Natural killer cell (primary cell): ENCODE data around the gene LMX1B. TPM values are rescaled to one million over a fixed set of nuclear protein-coding genes. Genes with fewer than 3 reads are reported as not detected.

ENCODE experiments used
- ATAC-seq, 3 donors: fragments of 150-1000 bp in 2 of 3; fragments of 200-7000 bp in 1 of 3; cut with Tn5 transposase; 1 replicate in 1 of 3; 2 replicates in 2 of 3; pipeline ENCODE4 v1.10.0; 2021; ENCODE audit warnings: mild to moderate bottlenecking in 2 of 3, moderate library complexity in 2 of 3
- DNase-seq, 2 donors: peaks; one replicate each; pipeline versions ENCODE4 v3.0.0 to v3.0.0-alpha.2; 2013 to 2021; ENCODE audit warnings: mixed read lengths in 1 of 2
- H3K27ac ChIP-seq: one replicate; pipeline ENCODE4 v1.5.1; 2013; ENCODE audit warnings: mild to moderate bottlenecking, low read length
- H3K27me3 ChIP-seq: one replicate; pipeline ENCODE4 v1.6.1; 2013; ENCODE audit warnings: low read length; ENCODE audit not compliant: control insufficient read depth, insufficient read depth
- H3K36me3 ChIP-seq: one replicate; pipeline ENCODE4 v1.6.1; 2013; ENCODE audit warnings: low read length; ENCODE audit not compliant: control insufficient read depth, insufficient read depth
- H3K4me1 ChIP-seq: one replicate; pipeline ENCODE4 v1.6.1; 2013; ENCODE audit warnings: low read length; ENCODE audit not compliant: control insufficient read depth, insufficient read depth
- H3K4me3 ChIP-seq: one replicate; pipeline ENCODE4 v1.5.1; 2013; ENCODE audit warnings: low read length
- H3K9me3 ChIP-seq: one replicate; pipeline ENCODE4 v1.6.1; 2013; ENCODE audit warnings: low read length; ENCODE audit not compliant: control insufficient read depth, insufficient read depth
- H3K27ac Mint-ChIP-seq, 2 donors: one replicate each; pipeline ENCODE4 v1.8.0; 2022; ENCODE audit warnings: mild to moderate bottlenecking in 2 of 2, mixed read lengths in 2 of 2, moderate library complexity in 1 of 2
- H3K27me3 Mint-ChIP-seq, 2 donors: one replicate each; pipeline ENCODE4 v1.8.0; 2022; ENCODE audit warnings: low read depth in 2 of 2, mixed read lengths in 2 of 2
- H3K36me3 Mint-ChIP-seq: one replicate; pipeline ENCODE4 v1.8.0; 2022; ENCODE audit warnings: mixed read lengths
- H3K4me1 Mint-ChIP-seq, 2 donors: one replicate each; pipeline ENCODE4 v1.8.0; 2022; ENCODE audit warnings: mixed read lengths in 2 of 2
- H3K4me3 Mint-ChIP-seq: one replicate; pipeline ENCODE4 v1.8.0; 2022; ENCODE audit warnings: mild to moderate bottlenecking, moderate library complexity, mixed read lengths
- H3K9me3 Mint-ChIP-seq, 2 donors: one replicate each; pipeline ENCODE4 v1.8.0; 2022; ENCODE audit warnings: mixed read lengths in 2 of 2
- WGBS: methylation state at CpG from one replicate; pipeline ENCODE4 v1.1.7; 2013; ENCODE audit warnings: missing lambda C conversion rate; ENCODE audit not compliant: insufficient coverage; 5-methylcytosine and 5-hydroxymethylcytosine counted together
- intact Hi-C: fragments of 100-400 bp; cut with micrococcal nuclease; formaldehyde crosslinking; loops from one replicate; pipeline ENCODE4 v1.14.2; 2022
- total RNA-seq, 4 donors: library from RNA; stranded (reverse); fragments of 120-200 nt in 1 of 4; gene quantifications; one replicate each; pipeline versions ENCODE4 v1.2.3 to v1.2.4, GENCODE V29; 2013 to 2022
- TF ChIP-seq, protein P1 (sequence below): fragments of 200-600 bp; IDR thresholded peaks from one replicate; pipeline ENCODE4 v1.8.0; 2022; ENCODE audit warnings: antibody characterized with exemption

The LMX1B gene
- total RNA-seq, 3 donors from 2014 or later (not counting 1 experiment from before 2014, with no cell fraction given), result not detected

DNA sequence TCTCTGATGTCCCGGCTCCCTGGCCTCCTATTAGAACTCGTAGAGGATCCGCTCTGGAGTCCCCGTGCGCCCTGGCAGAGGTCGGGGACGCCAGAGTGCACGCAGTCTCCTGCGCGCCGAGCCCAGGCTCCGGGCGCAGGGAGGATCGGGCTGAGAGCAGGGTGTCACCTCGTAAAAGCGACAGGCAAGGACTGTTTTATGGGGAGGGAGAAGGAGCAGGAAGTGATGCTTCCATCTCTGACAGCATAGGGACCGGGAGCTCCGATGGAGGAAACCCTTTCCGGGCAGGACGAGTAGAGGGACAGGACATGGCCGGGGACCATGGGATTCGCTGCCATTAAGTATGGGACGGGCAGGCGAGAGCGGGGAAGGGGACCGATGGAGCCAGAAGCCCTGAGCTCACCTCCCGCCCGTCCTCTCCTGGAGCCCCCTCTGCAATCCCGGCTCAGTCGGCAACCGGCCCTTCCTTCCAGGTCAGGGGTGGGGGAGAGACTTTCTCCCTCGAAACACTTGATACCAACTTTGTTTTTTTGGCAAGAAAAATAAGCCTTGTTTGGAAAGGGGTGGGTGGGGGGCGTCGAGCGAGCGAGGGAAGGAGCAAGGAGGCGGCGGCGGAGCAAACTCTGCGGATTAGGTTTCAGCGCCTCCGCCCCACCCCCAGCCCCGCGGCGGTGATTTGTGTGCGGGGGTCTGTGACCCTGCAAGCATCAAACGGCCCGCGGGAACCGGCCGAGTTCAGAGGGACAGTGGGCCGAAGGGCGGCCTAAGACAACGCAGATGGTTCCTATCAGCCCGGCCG, 12.6 kb downstream of the LMX1B start:
- 6% methylated on average over 54 of the region's 56 CpGs for WGBS
- H3K4me3 ChIP-seq, result peak overlapping the region; percentile 40
- DNase-seq (no peak), ATAC-seq (peak; percentile 48 to 59 (median 56))
- no peaks in the 10 kb centered on the region for H3K9me3 ChIP-seq
- peaks cover 34% of the 10 kb centered on the region for H3K4me1 ChIP-seq
- H3K36me3 ChIP-seq, result no peaks in the 10 kb centered on the region
- H3K4me3 Mint-ChIP-seq, result peak overlapping the region; percentile 94
- no peaks in the 10 kb centered on the region for H3K9me3 Mint-ChIP-seq
- no peak overlapping the region for H3K27ac ChIP-seq
- H3K27me3 Mint-ChIP-seq, result peaks cover 60 to 71% of the 10 kb centered on the region in 2 donors
- TF ChIP-seq, protein P1, sequence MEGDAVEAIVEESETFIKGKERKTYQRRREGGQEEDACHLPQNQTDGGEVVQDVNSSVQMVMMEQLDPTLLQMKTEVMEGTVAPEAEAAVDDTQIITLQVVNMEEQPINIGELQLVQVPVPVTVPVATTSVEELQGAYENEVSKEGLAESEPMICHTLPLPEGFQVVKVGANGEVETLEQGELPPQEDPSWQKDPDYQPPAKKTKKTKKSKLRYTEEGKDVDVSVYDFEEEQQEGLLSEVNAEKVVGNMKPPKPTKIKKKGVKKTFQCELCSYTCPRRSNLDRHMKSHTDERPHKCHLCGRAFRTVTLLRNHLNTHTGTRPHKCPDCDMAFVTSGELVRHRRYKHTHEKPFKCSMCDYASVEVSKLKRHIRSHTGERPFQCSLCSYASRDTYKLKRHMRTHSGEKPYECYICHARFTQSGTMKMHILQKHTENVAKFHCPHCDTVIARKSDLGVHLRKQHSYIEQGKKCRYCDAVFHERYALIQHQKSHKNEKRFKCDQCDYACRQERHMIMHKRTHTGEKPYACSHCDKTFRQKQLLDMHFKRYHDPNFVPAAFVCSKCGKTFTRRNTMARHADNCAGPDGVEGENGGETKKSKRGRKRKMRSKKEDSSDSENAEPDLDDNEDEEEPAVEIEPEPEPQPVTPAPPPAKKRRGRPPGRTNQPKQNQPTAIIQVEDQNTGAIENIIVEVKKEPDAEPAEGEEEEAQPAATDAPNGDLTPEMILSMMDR, result no peak
- no peaks in the 10 kb centered on the region for H3K36me3 Mint-ChIP-seq
- peaks cover 84% of the 10 kb centered on the region for H3K27me3 ChIP-seq
- H3K4me1 Mint-ChIP-seq, result peaks cover 7 to 17% of the 10 kb centered on the region in 2 donors
- H3K27ac Mint-ChIP-seq, result peak overlapping the region in 1 of 2 donors; percentile 80
- intact Hi-C loops, result no loop called here

DNA sequence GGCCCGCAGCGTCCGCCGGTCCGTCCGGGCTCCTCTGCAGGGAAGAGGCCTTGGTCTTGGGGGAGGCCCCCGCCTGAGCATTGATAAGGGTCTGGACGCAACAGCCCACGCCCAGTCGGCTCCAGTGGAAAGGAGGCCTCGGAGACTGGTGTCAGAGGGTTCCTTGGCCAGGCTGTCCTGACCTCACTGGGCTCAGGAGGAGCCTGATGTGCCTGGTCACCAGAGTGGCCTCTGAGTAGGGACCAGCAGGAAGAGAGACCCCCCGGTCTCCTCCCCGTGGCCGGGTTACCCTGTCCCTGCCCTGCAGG, 13.2 kb downstream of the LMX1B start:
- Mint-ChIP-seq H3K4me3 (peak overlapping the region; percentile 45), H3K4me1 (peaks cover 7 to 17% of the 10 kb centered on the region in 2 donors), H3K9me3 (no peaks in the 10 kb centered on the region), H3K27ac (no peak overlapping the region), H3K36me3 (no peaks in the 10 kb centered on the region), H3K27me3 (peaks cover 60 to 68% of the 10 kb centered on the region in 2 donors)
- WGBS, result 25% methylated on average over 14 of the region's 14 CpGs
- Histone ChIP-seq H3K27ac (no peak overlapping the region), H3K4me3 (no peak overlapping the region), H3K27me3 (peaks cover 79% of the 10 kb centered on the region), H3K36me3 (no peaks in the 10 kb centered on the region), H3K4me1 (peaks cover 34% of the 10 kb centered on the region), H3K9me3 (no peaks in the 10 kb centered on the region)
- TF ChIP-seq, protein P1, result no peak
- DNase-seq, result no peak
- no peak for ATAC-seq
- intact Hi-C loops, result no loop called here

DNA sequence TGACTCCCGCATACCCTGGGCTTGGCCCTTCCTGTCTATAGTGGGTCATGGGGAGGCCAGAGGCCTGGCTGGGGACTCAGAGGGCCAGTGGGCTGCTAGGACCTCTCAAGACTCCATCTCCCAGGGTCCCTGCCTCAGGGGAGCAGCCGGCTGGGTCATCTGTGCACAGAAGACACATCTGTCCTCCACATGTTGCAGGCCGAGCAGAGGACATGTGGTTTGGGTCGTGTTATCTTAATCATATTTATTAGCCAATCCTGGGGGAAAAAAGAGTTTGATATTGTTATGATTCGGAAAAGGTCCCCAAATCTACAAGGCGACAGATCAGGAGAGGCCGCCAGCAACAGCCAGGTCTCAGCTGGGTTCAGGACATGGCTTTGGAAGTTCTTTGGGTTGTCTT, 14.4 kb downstream of the LMX1B start:
- Mint-ChIP-seq H3K27me3 (peaks cover 65 to 71% of the 10 kb centered on the region in 2 donors), H3K27ac (no peak overlapping the region), H3K4me3 (no peak overlapping the region), H3K9me3 (no peaks in the 10 kb centered on the region), H3K36me3 (no peaks in the 10 kb centered on the region), H3K4me1 (peaks cover 7 to 17% of the 10 kb centered on the region in 2 donors)
- Histone ChIP-seq H3K27me3 (peaks cover 72% of the 10 kb centered on the region), H3K4me3 (no peak overlapping the region), H3K4me1 (peaks cover 34% of the 10 kb centered on the region), H3K27ac (no peak overlapping the region), H3K9me3 (no peaks in the 10 kb centered on the region), H3K36me3 (no peaks in the 10 kb centered on the region)
- DNase-seq, result no peak
- no peak for ATAC-seq
- TF ChIP-seq, protein P1, result no peak
- intact Hi-C loops, result no loop called here
- WGBS, result 84% methylated on average over 7 of the region's 7 CpGs
